HCT116 (cell line): ENCODE measurements around the gene PIP4K2A. TPM values are rescaled to one million over a fixed set of nuclear protein-coding genes. Genes with fewer than 3 reads are reported as not detected.

ENCODE experiments used
- ATAC-seq: fragments of 200-7000 bp; cut with Tn5 transposase; 2 replicates; pipeline ENCODE4 v1.9.1; 2020; ENCODE audit warnings: mild to moderate bottlenecking, moderate library complexity
- BruUV-seq: library from RNA; stranded (reverse); fragments of 400-500 nt; replicated peaks from 2 replicates; lab custom pipeline; 2021; lab: Mats Ljungman, UMichigan
- CTCF ChIA-PET: fragments of 300-600 bp; sonication (Branson Sonifier 250); formaldehyde crosslinking; loops from one replicate; lab custom pipeline; 2021; ENCODE audit warnings: antibody characterized with exemption; lab: Charles Lee
- POLR2A ChIA-PET: fragments of 300-600, 350-600 bp; sonication (Branson Sonifier 250); formaldehyde crosslinking; loops from one replicate; lab custom pipeline; 2021; ENCODE audit warnings: antibody characterized with exemption; lab: Charles Lee
- RAD21 ChIA-PET, 2 experiments: fragments of 300-600 bp; sonication (Branson Sonifier 250); formaldehyde crosslinking; loops; one replicate each; lab custom pipeline; 2023; ENCODE audit warnings: low total read pairs in 2 of 2; ENCODE audit not compliant: uncharacterized antibody in 2 of 2, unreplicated experiment in 2 of 2, low non-redundant PET in 1 of 2; lab: Charles Lee
- DNase-seq: peaks from one replicate; pipeline ENCODE4 v3.0.0-alpha.2; 2010; ENCODE audit warnings: low read depth, low spot score
- H2AFZ ChIP-seq: fragments of 200-600 bp; shearing (Covaris generic), sonication (generic); 2 replicates; pipeline ENCODE4 v1.6.1; 2017; ENCODE audit warnings: low read depth, mixed run types, mixed read lengths, antibody characterized with exemption, low read length; ENCODE audit not compliant: poor library complexity, severe bottlenecking
- H3K27ac ChIP-seq: 2 replicates; pipeline ENCODE4 v1.5.1; 2012; ENCODE audit warnings: low read depth, low read length
- H3K27me3 ChIP-seq: fragments of 200-600 bp; sonication (generic); 2 replicates; pipeline ENCODE4 v1.6.1; 2016; ENCODE audit warnings: mixed run types, low read length, mixed read lengths; ENCODE audit not compliant: insufficient read depth
- H3K36me3 ChIP-seq, 2 experiments: fragments of 200-500 bp in 1 of 2; fragments of 200-600 bp in 1 of 2; sonication (Bioruptor generic) in 1 of 2; sonication (generic) in 1 of 2; 2 replicates each; pipeline versions ENCODE4 v1.5.1 to v1.6.1; 2014 to 2016; ENCODE audit warnings: low read length in 2 of 2, inconsistent platforms in 1 of 2, mixed read lengths in 1 of 2, mixed run types in 1 of 2; ENCODE audit not compliant: insufficient read depth in 2 of 2, control insufficient read depth in 1 of 2
- H3K4me1 ChIP-seq, 2 experiments: fragments of 200-600 bp in 1 of 2; sonication (generic) in 1 of 2; 2 replicates each; pipeline versions ENCODE4 v1.5.1 to v1.6.1; 2012 to 2017; ENCODE audit warnings: low read length in 2 of 2, inconsistent platforms in 1 of 2, mild to moderate bottlenecking in 1 of 2, mixed read lengths in 1 of 2, mixed run types in 1 of 2, moderate library complexity in 1 of 2; ENCODE audit not compliant: insufficient read depth in 2 of 2, control insufficient read depth in 1 of 2
- H3K4me2 ChIP-seq: fragments of 200-600 bp; sonication (generic); 2 replicates; pipeline ENCODE4 v1.6.1; 2017; ENCODE audit warnings: mixed run types, low read length, mixed read lengths
- H3K4me3 ChIP-seq, 2 experiments: fragments of 200-600 bp in 1 of 2; sonication (generic) in 1 of 2; replicated peaks in 1 of 2; 2 replicates each; pipeline ENCODE4 v1.5.1; 2011 to 2016; ENCODE audit warnings: low read length in 2 of 2, control low read depth in 1 of 2, low read depth in 1 of 2, mild to moderate bottlenecking in 1 of 2, mixed read lengths in 1 of 2, mixed run types in 1 of 2
- H3K79me2 ChIP-seq: fragments of 200-600 bp; sonication (generic); 2 replicates; pipeline ENCODE4 v1.6.1; 2017; ENCODE audit warnings: mild to moderate bottlenecking, mixed run types, low read length, moderate library complexity, mixed read lengths; ENCODE audit not compliant: insufficient read depth
- H3K9ac ChIP-seq: fragments of 200-600 bp; sonication (generic); 2 replicates; pipeline ENCODE4 v1.6.1; 2016; ENCODE audit warnings: low read length, mixed read lengths
- H3K9me2 ChIP-seq: fragments of 200-600 bp; sonication (generic), shearing (Covaris generic); 2 replicates; pipeline ENCODE4 v1.6.1; 2017; ENCODE audit warnings: mixed run types, mild to moderate bottlenecking, moderate library complexity; ENCODE audit not compliant: insufficient read depth
- H3K9me3 ChIP-seq, 2 experiments: fragments of 200-500 bp in 1 of 2; fragments of 200-600 bp in 1 of 2; sonication (Bioruptor generic) in 1 of 2; sonication (generic) in 1 of 2; 2 replicates each; pipeline ENCODE4 v1.6.1; 2014 to 2017; ENCODE audit warnings: low read length in 2 of 2, mixed read lengths in 2 of 2, inconsistent platforms in 1 of 2, low read depth in 1 of 2, mild to moderate bottlenecking in 1 of 2, mixed run types in 1 of 2, moderate library complexity in 1 of 2; ENCODE audit not compliant: control insufficient read depth in 1 of 2, insufficient read depth in 1 of 2
- H4K20me1 ChIP-seq: fragments of 200-600 bp; sonication (generic), shearing (Covaris generic); 2 replicates; pipeline ENCODE4 v1.6.1; 2017; ENCODE audit warnings: mixed run types, mild to moderate bottlenecking, moderate library complexity; ENCODE audit not compliant: insufficient read depth
- EGR1 ChIP-seq: IDR thresholded peaks from 2 replicates; pipeline ENCODE4 v1.6.1; 2012; ENCODE audit warnings: low read depth
- ELF1 ChIP-seq: IDR thresholded peaks from 2 replicates; pipeline ENCODE4 v1.6.1; 2012; ENCODE audit warnings: low read depth, borderline replicate concordance
- EZH2 ChIP-seq: fragments of 200-600 bp; sonication (generic); IDR thresholded peaks from 2 replicates; pipeline ENCODE4 v1.6.1; 2017; ENCODE audit warnings: antibody characterized with exemption, mixed run types
- FOSL1 ChIP-seq: IDR thresholded peaks from 2 replicates; pipeline ENCODE4 v1.6.1; 2012; ENCODE audit warnings: low read depth
- POLR2AphosphoS5 ChIP-seq: IDR thresholded peaks from 2 replicates; pipeline ENCODE4 v1.6.1; 2011; ENCODE audit warnings: mild to moderate bottlenecking, low read depth, low read length, moderate library complexity
- RAD21 ChIP-seq: IDR thresholded peaks from 2 replicates; pipeline ENCODE4 v1.6.1; 2012; ENCODE audit warnings: low read depth, mild to moderate bottlenecking
- SP1 ChIP-seq: IDR thresholded peaks from 2 replicates; pipeline ENCODE4 v1.6.1; 2012; ENCODE audit warnings: low read depth
- SRF ChIP-seq: IDR thresholded peaks from 2 replicates; pipeline ENCODE4 v1.6.1; 2012; ENCODE audit warnings: low read depth
- TCF7L2 ChIP-seq: IDR thresholded peaks from 2 replicates; pipeline ENCODE4 v1.7.0; 2011; ENCODE audit warnings: borderline replicate concordance, inconsistent platforms; ENCODE audit not compliant: insufficient read depth, insufficient read length; ENCODE audit errors: extremely low read depth
- YY1 ChIP-seq: IDR thresholded peaks from 2 replicates; pipeline ENCODE4 v1.6.1; 2011; ENCODE audit warnings: low read length, low read depth, moderate library complexity, mild to moderate bottlenecking; ENCODE audit not compliant: insufficient replicate concordance; ENCODE audit errors: extremely low read depth
- intact Hi-C: fragments of 100-400 bp; cut with micrococcal nuclease; formaldehyde crosslinking; loops from 2 replicates; pipeline ENCODE4 v1.10.0; 2022
- total RNA-seq: library from RNA; stranded (reverse); gene quantifications from one replicate; pipeline ENCODE4 v1.2.1, GENCODE V29; 2021; ENCODE audit not compliant: unreplicated experiment
- TF ChIP-seq, protein P1 (sequence below): IDR thresholded peaks from 2 replicates; pipeline ENCODE4 v1.6.1; 2012; ENCODE audit warnings: low read depth
- TF ChIP-seq, protein P2 (sequence below): IDR thresholded peaks from 2 replicates; pipeline ENCODE4 v1.6.1; 2011; ENCODE audit warnings: mild to moderate bottlenecking, low read length, moderate library complexity; ENCODE audit not compliant: insufficient replicate concordance; ENCODE audit errors: extremely low read depth
- TF ChIP-seq, protein P3 (sequence below): IDR thresholded peaks from 2 replicates; pipeline ENCODE4 v1.6.1; 2012

Gene PIP4K2A
- total RNA-seq, 1 experiment from 2014 or later: 41.9 TPM

DNA sequence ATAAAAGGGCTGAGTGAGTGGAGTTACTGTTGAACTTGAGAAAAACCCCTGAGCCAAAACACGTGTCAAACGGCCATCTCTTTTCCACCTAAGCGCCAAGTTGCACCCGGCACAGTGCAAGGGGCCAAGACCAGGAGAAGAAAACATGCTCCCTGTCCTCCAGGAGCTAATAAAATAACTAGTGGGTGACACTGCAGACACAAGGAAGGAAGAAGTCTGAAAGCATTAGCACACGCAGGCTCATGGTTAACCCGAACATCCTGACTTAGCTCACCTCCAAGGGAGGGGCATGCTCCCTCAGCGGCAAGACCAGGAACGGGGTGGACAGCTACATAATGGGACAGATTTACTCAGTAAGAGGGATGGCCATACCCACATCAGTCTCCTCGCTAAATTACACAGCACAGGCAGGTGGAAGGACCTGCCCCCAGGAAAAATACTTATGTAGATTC lies 65.0 kb downstream of the PIP4K2A start:
- Histone ChIP-seq H3K36me3 (no peaks in the 10 kb centered on the region), H3K4me3 (no peak overlapping the region), H3K4me1 (peaks cover 6 to 24% of the 10 kb centered on the region in 2 experiments; a peak in 2 of 4 replicates), H2AFZ (no peak overlapping the region), H3K4me2 (no peak overlapping the region)
- ChIA-PET POLR2A (no interaction called here), CTCF (no interaction called here)
- TF ChIP-seq, protein P1, sequence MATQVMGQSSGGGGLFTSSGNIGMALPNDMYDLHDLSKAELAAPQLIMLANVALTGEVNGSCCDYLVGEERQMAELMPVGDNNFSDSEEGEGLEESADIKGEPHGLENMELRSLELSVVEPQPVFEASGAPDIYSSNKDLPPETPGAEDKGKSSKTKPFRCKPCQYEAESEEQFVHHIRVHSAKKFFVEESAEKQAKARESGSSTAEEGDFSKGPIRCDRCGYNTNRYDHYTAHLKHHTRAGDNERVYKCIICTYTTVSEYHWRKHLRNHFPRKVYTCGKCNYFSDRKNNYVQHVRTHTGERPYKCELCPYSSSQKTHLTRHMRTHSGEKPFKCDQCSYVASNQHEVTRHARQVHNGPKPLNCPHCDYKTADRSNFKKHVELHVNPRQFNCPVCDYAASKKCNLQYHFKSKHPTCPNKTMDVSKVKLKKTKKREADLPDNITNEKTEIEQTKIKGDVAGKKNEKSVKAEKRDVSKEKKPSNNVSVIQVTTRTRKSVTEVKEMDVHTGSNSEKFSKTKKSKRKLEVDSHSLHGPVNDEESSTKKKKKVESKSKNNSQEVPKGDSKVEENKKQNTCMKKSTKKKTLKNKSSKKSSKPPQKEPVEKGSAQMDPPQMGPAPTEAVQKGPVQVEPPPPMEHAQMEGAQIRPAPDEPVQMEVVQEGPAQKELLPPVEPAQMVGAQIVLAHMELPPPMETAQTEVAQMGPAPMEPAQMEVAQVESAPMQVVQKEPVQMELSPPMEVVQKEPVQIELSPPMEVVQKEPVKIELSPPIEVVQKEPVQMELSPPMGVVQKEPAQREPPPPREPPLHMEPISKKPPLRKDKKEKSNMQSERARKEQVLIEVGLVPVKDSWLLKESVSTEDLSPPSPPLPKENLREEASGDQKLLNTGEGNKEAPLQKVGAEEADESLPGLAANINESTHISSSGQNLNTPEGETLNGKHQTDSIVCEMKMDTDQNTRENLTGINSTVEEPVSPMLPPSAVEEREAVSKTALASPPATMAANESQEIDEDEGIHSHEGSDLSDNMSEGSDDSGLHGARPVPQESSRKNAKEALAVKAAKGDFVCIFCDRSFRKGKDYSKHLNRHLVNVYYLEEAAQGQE: no peak
- TF ChIP-seq, protein P2, sequence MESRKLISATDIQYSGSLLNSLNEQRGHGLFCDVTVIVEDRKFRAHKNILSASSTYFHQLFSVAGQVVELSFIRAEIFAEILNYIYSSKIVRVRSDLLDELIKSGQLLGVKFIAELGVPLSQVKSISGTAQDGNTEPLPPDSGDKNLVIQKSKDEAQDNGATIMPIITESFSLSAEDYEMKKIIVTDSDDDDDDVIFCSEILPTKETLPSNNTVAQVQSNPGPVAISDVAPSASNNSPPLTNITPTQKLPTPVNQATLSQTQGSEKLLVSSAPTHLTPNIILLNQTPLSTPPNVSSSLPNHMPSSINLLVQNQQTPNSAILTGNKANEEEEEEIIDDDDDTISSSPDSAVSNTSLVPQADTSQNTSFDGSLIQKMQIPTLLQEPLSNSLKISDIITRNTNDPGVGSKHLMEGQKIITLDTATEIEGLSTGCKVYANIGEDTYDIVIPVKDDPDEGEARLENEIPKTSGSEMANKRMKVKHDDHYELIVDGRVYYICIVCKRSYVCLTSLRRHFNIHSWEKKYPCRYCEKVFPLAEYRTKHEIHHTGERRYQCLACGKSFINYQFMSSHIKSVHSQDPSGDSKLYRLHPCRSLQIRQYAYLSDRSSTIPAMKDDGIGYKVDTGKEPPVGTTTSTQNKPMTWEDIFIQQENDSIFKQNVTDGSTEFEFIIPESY: no peak
- TF ChIP-seq RAD21 (no peak), TCF7L2 (no peak), ELF1 (no peak), SRF (no peak), SP1 (no peak), POLR2AphosphoS5 (no peak), EGR1 (no peak), EZH2 (no peak), FOSL1 (no peak), YY1 (no peak)
- TF ChIP-seq, protein P3, sequence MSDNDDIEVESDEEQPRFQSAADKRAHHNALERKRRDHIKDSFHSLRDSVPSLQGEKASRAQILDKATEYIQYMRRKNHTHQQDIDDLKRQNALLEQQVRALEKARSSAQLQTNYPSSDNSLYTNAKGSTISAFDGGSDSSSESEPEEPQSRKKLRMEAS: no peak
- TF ChIP-seq, all 23 proteins: peak for 0
- H3K9ac ChIP-seq: no peak overlapping the region
- RAD21 ChIA-PET: no interaction called here
- no peaks in the 10 kb centered on the region for H3K27me3 ChIP-seq
- H3K9me3 ChIP-seq: no peaks in the 10 kb centered on the region
- H3K9me2 ChIP-seq: no peaks in the 10 kb centered on the region
- no peaks in the 10 kb centered on the region for H4K20me1 ChIP-seq
- intact Hi-C loops: no loop called here
- no peak for ATAC-seq
- BruUV-seq: no TSS peak
- H3K79me2 ChIP-seq: peaks cover 100% of the 10 kb centered on the region
- DNase-seq: no peak
- no peak overlapping the region for H3K27ac ChIP-seq
